Type B pancreatic cell (in vitro differentiated cells): ENCODE results near the gene MAPK12. TPM values are rescaled to one million over a fixed set of nuclear protein-coding genes. Genes with fewer than 3 reads are reported as not detected.
A peak's percentile ranks its signal among the peaks of the same experiment; 100 is the strongest.

Experiments used
- DNase-seq: peaks from one replicate; pipeline ENCODE4 v3.0.0; 2021; ENCODE audit warnings: mixed read lengths; ENCODE audit not compliant: unreplicated experiment; ENCODE audit errors: extremely low spot score
- H3K27ac Mint-ChIP-seq: 2 replicates; pipeline ENCODE4 v1.8.0; 2021; ENCODE audit warnings: mild to moderate bottlenecking, mixed read lengths
- H3K27me3 Mint-ChIP-seq: 2 replicates; pipeline ENCODE4 v1.8.0; 2021; ENCODE audit warnings: mixed read lengths
- H3K36me3 Mint-ChIP-seq: 2 replicates; pipeline ENCODE4 v1.8.0; 2021; ENCODE audit warnings: mixed read lengths
- H3K4me1 Mint-ChIP-seq: one replicate; pipeline ENCODE4 v1.8.0; 2021; ENCODE audit warnings: mixed read lengths; ENCODE audit not compliant: unreplicated experiment
- H3K4me3 Mint-ChIP-seq: 2 replicates; pipeline ENCODE4 v1.8.0; 2021; ENCODE audit warnings: mild to moderate bottlenecking, mixed read lengths
- H3K9me3 Mint-ChIP-seq: 2 replicates; pipeline ENCODE4 v1.8.0; 2021; ENCODE audit warnings: mixed read lengths
- CTCF ChIP-seq: fragments of 200-600 bp; sonication (generic); conservative IDR thresholded peaks from 2 replicates; pipeline ENCODE4 v1.5.0; 2021; ENCODE audit warnings: antibody characterized with exemption, mild to moderate bottlenecking
- total RNA-seq: library from RNA; stranded (reverse); gene quantifications from 2 replicates; pipeline ENCODE4 v1.2.1, GENCODE V29; 2021; ENCODE audit warnings: low replicate concordance

MAPK12 gene
- total RNA-seq, 1 donor from 2014 or later = 31.3 TPM

- H3K4me3 Mint-ChIP-seq = no peak overlapping the region
- no peaks in the 10 kb centered on the region for H3K36me3 Mint-ChIP-seq
- H3K9me3 Mint-ChIP-seq = no peaks in the 10 kb centered on the region
- no peak overlapping the region for H3K27ac Mint-ChIP-seq
- peaks cover 5% of the 10 kb centered on the region for H3K4me1 Mint-ChIP-seq
- no peak for DNase-seq
- TF ChIP-seq CTCF = no peak
- H3K27me3 Mint-ChIP-seq = peaks cover 7% of the 10 kb centered on the region
Observed at GRCh38 chr22:50259302-50259701, 2.2 kb downstream of the MAPK12 start.

GRCh38 chr22:50258361-50259292, 2.9 kb downstream of the MAPK12 start:
- peak overlapping the region; percentile 74 for H3K4me3 Mint-ChIP-seq
- H3K27me3 Mint-ChIP-seq = peaks cover 5% of the 10 kb centered on the region
- H3K27ac Mint-ChIP-seq = no peak overlapping the region
- no peak for TF ChIP-seq CTCF
- H3K9me3 Mint-ChIP-seq = no peaks in the 10 kb centered on the region
- DNase-seq = no peak
- peaks cover 5% of the 10 kb centered on the region for H3K4me1 Mint-ChIP-seq
- H3K36me3 Mint-ChIP-seq = no peaks in the 10 kb centered on the region

GRCh38 chr22:50257451-50258360, 3.8 kb downstream of the MAPK12 start:
- H3K4me3 Mint-ChIP-seq = no peak overlapping the region
- DNase-seq = no peak

GRCh38 chr22:50257041-50257440, 4.4 kb downstream of the MAPK12 start:
- no peak for DNase-seq
- no peak for TF ChIP-seq CTCF
- Mint-ChIP-seq H3K36me3 (no peaks in the 10 kb centered on the region), H3K4me3 (no peak overlapping the region), H3K4me1 (peaks cover under 1% of the 10 kb centered on the region), H3K9me3 (no peaks in the 10 kb centered on the region), H3K27me3 (peaks cover 2% of the 10 kb centered on the region), H3K27ac (no peak overlapping the region)

More at GRCh38 chr22:50257451-50258360, 3.8 kb downstream of the MAPK12 start:
- no peaks in the 10 kb centered on the region for H3K36me3 Mint-ChIP-seq
- H3K27ac Mint-ChIP-seq = no peak overlapping the region
- H3K27me3 Mint-ChIP-seq = peaks cover 5% of the 10 kb centered on the region
- no peak for TF ChIP-seq CTCF
- no peaks in the 10 kb centered on the region for H3K9me3 Mint-ChIP-seq
- H3K4me1 Mint-ChIP-seq = peaks cover 5% of the 10 kb centered on the region

- no peak for DNase-seq
- H3K27me3 Mint-ChIP-seq = no peaks in the 10 kb centered on the region
- H3K36me3 Mint-ChIP-seq = no peaks in the 10 kb centered on the region
- no peak for TF ChIP-seq CTCF
- no peak overlapping the region for H3K4me3 Mint-ChIP-seq
- no peak overlapping the region for H3K27ac Mint-ChIP-seq
- H3K4me1 Mint-ChIP-seq = no peaks in the 10 kb centered on the region
- no peaks in the 10 kb centered on the region for H3K9me3 Mint-ChIP-seq
Observed at GRCh38 chr22:50256258-50256862, 5.1 kb downstream of the MAPK12 start.
